Panc1 (cell line): ENCODE measurements around the gene ACTR1B. TPM values are rescaled to one million over a fixed set of nuclear protein-coding genes. Genes with fewer than 3 reads are reported as not detected.
"Not testable (repeated sequence)": the region's sequence is repeated elsewhere in the genome, so short reads cannot be mapped to it uniquely, and the experiment has no call there.

Experiments
- ATAC-seq: fragments of 200-7000 bp; cut with Tn5 transposase; 2 replicates; pipeline ENCODE4 v1.9.1; 2020; ENCODE audit warnings: mild to moderate bottlenecking, moderate library complexity
- BruUV-seq: library from RNA; stranded (reverse); fragments of 400-500 nt; replicated peaks from 2 replicates; lab custom pipeline; 2021; lab: Mats Ljungman, UMichigan
- CTCF ChIA-PET: fragments of 300-600 bp; sonication (Branson Sonifier 250); formaldehyde crosslinking; loops from one replicate; lab custom pipeline; 2022; ENCODE audit warnings: antibody characterized with exemption; lab: Charles Lee
- POLR2A ChIA-PET: fragments of 300-600 bp; sonication (Branson Sonifier 250); formaldehyde crosslinking; loops from one replicate; lab custom pipeline; 2022; ENCODE audit warnings: antibody characterized with exemption; lab: Charles Lee
- DNase-seq: peaks from one replicate; pipeline ENCODE4 v3.0.0-alpha.2; 2010; ENCODE audit warnings: low read depth, low spot score
- H3K27ac ChIP-seq: 2 replicates; pipeline ENCODE4 v1.5.1; 2011; ENCODE audit warnings: mild to moderate bottlenecking, low read length, inconsistent platforms
- H3K27me3 ChIP-seq: fragments of 200-500 bp; sonication (Bioruptor generic); 2 replicates; pipeline ENCODE4 v1.6.0; 2014; ENCODE audit warnings: low read length, inconsistent platforms; ENCODE audit not compliant: control insufficient read depth, insufficient read depth
- H3K36me3 ChIP-seq: fragments of 200-500 bp; sonication (Bioruptor generic); 2 replicates; pipeline ENCODE4 v1.5.1; 2014; ENCODE audit warnings: inconsistent platforms, mild to moderate bottlenecking, low read length, moderate library complexity; ENCODE audit not compliant: control insufficient read depth, insufficient read depth
- H3K4me1 ChIP-seq: 2 replicates; pipeline ENCODE4 v1.5.1; 2011; ENCODE audit warnings: inconsistent platforms, mild to moderate bottlenecking, low read length, moderate library complexity; ENCODE audit not compliant: control insufficient read depth, insufficient read depth
- H3K4me3 ChIP-seq, 2 experiments: 2 replicates each; pipeline ENCODE4 v1.5.1; 2011 to 2012; ENCODE audit warnings: low read depth in 2 of 2, low read length in 2 of 2, mild to moderate bottlenecking in 2 of 2, inconsistent platforms in 1 of 2, moderate library complexity in 1 of 2
- H3K9me3 ChIP-seq: fragments of 200-500 bp; sonication (Bioruptor generic); 2 replicates; pipeline ENCODE4 v1.5.1; 2014; ENCODE audit warnings: low read depth, mild to moderate bottlenecking, inconsistent platforms, low read length, moderate library complexity; ENCODE audit not compliant: control insufficient read depth, insufficient read depth
- CTCF ChIP-seq: fragments of 450-650 bp; IDR thresholded peaks from 2 replicates; pipeline ENCODE4 v1.5.1; 2017; ENCODE audit warnings: mild to moderate bottlenecking
- POLR2AphosphoS5 ChIP-seq: IDR thresholded peaks from 2 replicates; pipeline ENCODE4 v1.6.1; 2012; ENCODE audit warnings: mild to moderate bottlenecking, low read depth, low read length, moderate library complexity
- SIN3A ChIP-seq: IDR thresholded peaks from 2 replicates; pipeline ENCODE4 v1.6.1; 2012; ENCODE audit warnings: low read depth, mild to moderate bottlenecking, low read length, moderate library complexity, borderline replicate concordance; ENCODE audit not compliant: insufficient read depth
- TCF7L2 ChIP-seq: IDR thresholded peaks from 2 replicates; pipeline ENCODE4 v1.6.1; 2011; ENCODE audit warnings: mild to moderate bottlenecking, low read depth, low read length, inconsistent platforms
- in situ Hi-C: cut with HindIII; loops from 2 replicates; pipeline ENCODE4 v1.10.0; 2016; ENCODE audit warnings: low sequenced_read_pairs, low pct_unique_long_range_greater_than_20kb
- intact Hi-C: fragments of 100-400 bp; cut with micrococcal nuclease; formaldehyde crosslinking; loops from one replicate; pipeline ENCODE4 v1.10.0; 2022; ENCODE audit not compliant: unreplicated experiment
- total RNA-seq: library from RNA; stranded (reverse); gene quantifications from one replicate; pipeline ENCODE4 v1.2.1, GENCODE V29; 2021; ENCODE audit not compliant: unreplicated experiment
- TF ChIP-seq, protein P1 (sequence below), 2 experiments: IDR thresholded peaks; 2 replicates each; pipeline ENCODE4 v1.6.1; 2011 to 2012; ENCODE audit warnings: low read depth in 2 of 2, control low read depth in 1 of 2, low read length in 1 of 2, mild to moderate bottlenecking in 1 of 2, moderate library complexity in 1 of 2; ENCODE audit not compliant: insufficient read depth in 1 of 2

The ACTR1B gene
- total RNA-seq, 1 experiment from 2014 or later: 28.1 TPM

GRCh38 chr2:97644023-97644717, 19.7 kb downstream of the ACTR1B start:
- ChIA-PET POLR2A (no interaction called here), CTCF (no interaction called here)
- Histone ChIP-seq H3K27me3 (no peaks in the 10 kb centered on the region), H3K36me3 (peaks cover 17% of the 10 kb centered on the region), H3K27ac (no peak overlapping the region), H3K9me3 (no peaks in the 10 kb centered on the region), H3K4me3 (no peak overlapping the region), H3K4me1 (peaks cover 7% of the 10 kb centered on the region; the same call in 1 of the 2 replicates)
- intact Hi-C loops (no loop called here), in situ Hi-C loops (no loop called here)
- ATAC-seq (no peak), DNase-seq (no peak)
- no TSS peak for BruUV-seq
- TF ChIP-seq TCF7L2 (no peak), POLR2AphosphoS5 (no peak), CTCF (no peak), SIN3A (no peak)
- TF ChIP-seq, protein P1, sequence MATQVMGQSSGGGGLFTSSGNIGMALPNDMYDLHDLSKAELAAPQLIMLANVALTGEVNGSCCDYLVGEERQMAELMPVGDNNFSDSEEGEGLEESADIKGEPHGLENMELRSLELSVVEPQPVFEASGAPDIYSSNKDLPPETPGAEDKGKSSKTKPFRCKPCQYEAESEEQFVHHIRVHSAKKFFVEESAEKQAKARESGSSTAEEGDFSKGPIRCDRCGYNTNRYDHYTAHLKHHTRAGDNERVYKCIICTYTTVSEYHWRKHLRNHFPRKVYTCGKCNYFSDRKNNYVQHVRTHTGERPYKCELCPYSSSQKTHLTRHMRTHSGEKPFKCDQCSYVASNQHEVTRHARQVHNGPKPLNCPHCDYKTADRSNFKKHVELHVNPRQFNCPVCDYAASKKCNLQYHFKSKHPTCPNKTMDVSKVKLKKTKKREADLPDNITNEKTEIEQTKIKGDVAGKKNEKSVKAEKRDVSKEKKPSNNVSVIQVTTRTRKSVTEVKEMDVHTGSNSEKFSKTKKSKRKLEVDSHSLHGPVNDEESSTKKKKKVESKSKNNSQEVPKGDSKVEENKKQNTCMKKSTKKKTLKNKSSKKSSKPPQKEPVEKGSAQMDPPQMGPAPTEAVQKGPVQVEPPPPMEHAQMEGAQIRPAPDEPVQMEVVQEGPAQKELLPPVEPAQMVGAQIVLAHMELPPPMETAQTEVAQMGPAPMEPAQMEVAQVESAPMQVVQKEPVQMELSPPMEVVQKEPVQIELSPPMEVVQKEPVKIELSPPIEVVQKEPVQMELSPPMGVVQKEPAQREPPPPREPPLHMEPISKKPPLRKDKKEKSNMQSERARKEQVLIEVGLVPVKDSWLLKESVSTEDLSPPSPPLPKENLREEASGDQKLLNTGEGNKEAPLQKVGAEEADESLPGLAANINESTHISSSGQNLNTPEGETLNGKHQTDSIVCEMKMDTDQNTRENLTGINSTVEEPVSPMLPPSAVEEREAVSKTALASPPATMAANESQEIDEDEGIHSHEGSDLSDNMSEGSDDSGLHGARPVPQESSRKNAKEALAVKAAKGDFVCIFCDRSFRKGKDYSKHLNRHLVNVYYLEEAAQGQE (IDR thresholded peaks at IDR 0.05; ENCODE audit: insufficient read depth in 1 of 2, low read depth in 2 of 2, low read length in 1 of 2): no peak

DNA sequence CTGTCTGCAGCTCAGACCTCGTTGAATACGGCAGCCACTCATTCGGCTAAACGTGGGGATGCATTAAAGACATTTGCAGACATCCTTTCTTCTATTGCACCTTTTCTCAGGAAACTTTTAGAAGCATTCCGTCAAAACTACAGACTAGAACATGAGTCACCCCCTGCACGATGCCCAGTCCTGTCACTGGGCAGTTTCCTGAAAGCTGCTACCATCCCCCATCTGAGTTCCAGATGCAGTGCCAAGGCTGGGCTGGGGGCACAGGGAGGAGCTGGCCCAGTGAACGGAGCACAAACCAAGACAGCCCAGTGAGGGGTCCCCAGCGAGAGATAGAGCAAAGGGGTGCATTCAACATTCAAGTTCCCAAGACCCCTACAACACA, 37.8 kb downstream of the ACTR1B start:
- H3K4me3 ChIP-seq, H3K27me3 ChIP-seq, intact Hi-C loops, CTCF ChIA-PET, POLR2A ChIA-PET, DNase-seq, ATAC-seq, H3K9me3 ChIP-seq, BruUV-seq, in situ Hi-C loops, H3K4me1 ChIP-seq, H3K27ac ChIP-seq, H3K36me3 ChIP-seq: not testable (repeated sequence)

- H3K9me3 ChIP-seq, H3K27me3 ChIP-seq, H3K4me3 ChIP-seq, intact Hi-C loops, H3K27ac ChIP-seq, H3K36me3 ChIP-seq, CTCF ChIA-PET, POLR2A ChIA-PET, BruUV-seq, H3K4me1 ChIP-seq, in situ Hi-C loops, DNase-seq, ATAC-seq: not testable (repeated sequence)
Measured at GRCh38 chr2:97625354-97626048, 38.3 kb downstream of the ACTR1B start.

DNA sequence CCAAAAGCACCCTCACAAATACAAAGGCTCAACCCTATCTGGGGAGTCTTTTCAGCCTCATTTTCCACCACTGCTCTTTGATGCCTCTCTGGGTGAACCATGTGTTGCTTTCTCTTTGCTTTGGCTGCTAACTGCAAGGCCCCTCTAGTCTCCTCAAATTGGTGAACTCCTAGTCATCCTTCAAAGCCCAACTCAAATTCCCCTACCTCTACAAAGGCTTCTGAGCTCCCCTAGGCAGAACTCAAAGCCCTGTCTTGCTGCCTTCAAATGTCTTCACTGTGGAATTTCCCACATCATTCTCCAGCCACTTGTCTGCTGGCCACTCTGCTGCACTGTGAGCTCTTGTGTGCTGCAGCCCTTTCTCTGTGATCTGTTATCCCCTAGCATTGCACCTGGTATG, 40.9 kb downstream of the ACTR1B start:
- H3K36me3 ChIP-seq, DNase-seq, POLR2A ChIA-PET, intact Hi-C loops, H3K4me1 ChIP-seq, H3K27me3 ChIP-seq, H3K27ac ChIP-seq, ATAC-seq, H3K4me3 ChIP-seq, H3K9me3 ChIP-seq, in situ Hi-C loops, BruUV-seq, CTCF ChIA-PET: not testable (repeated sequence)

- H3K9me3 ChIP-seq, POLR2A ChIA-PET, H3K27me3 ChIP-seq, H3K4me3 ChIP-seq, intact Hi-C loops, H3K27ac ChIP-seq, in situ Hi-C loops, H3K4me1 ChIP-seq, CTCF ChIA-PET, DNase-seq, BruUV-seq, ATAC-seq, H3K36me3 ChIP-seq: not testable (repeated sequence)
Measured at GRCh38 chr2:97620492-97620891, 43.4 kb downstream of the ACTR1B start.
